Astrocyte (in vitro differentiated cells and primary cell): ENCODE data around the gene AGBL4. TPM values are rescaled to one million over a fixed set of nuclear protein-coding genes. Genes with fewer than 3 reads are reported as not detected.

Source experiments
- DNase-seq: peaks from one replicate; pipeline ENCODE4 v3.0.0-alpha.2; 2010; ENCODE audit warnings: low read depth
- FAIRE-seq: peaks from 2 replicates; lab custom pipeline; 2011; peaks lifted over from hg19 to GRCh38; lab: Jason Lieb, UNC
- H2AFZ ChIP-seq: 2 replicates; pipeline ENCODE4 v1.6.0; 2012; ENCODE audit warnings: low read depth, low read length, inconsistent platforms
- H3K27ac ChIP-seq: 2 replicates; pipeline ENCODE4 v1.5.1; 2011; ENCODE audit warnings: low read depth, low read length, inconsistent platforms
- H3K27me3 ChIP-seq: 2 replicates; pipeline ENCODE4 v1.6.0; 2011; ENCODE audit warnings: low read length, inconsistent platforms; ENCODE audit not compliant: insufficient read depth
- H3K36me3 ChIP-seq: 2 replicates; pipeline ENCODE4 v1.5.1; 2011; ENCODE audit warnings: low read length, inconsistent platforms; ENCODE audit not compliant: insufficient read depth
- H3K4me1 ChIP-seq: 2 replicates; pipeline ENCODE4 v1.5.1; 2011; ENCODE audit warnings: low read length, inconsistent platforms; ENCODE audit not compliant: insufficient read depth
- H3K4me2 ChIP-seq: 2 replicates; pipeline ENCODE4 v1.6.0; 2012; ENCODE audit warnings: low read length, inconsistent platforms
- H3K4me3 ChIP-seq: 2 replicates; pipeline ENCODE4 v1.5.1; 2011; ENCODE audit warnings: low read depth, mild to moderate bottlenecking, low read length, inconsistent platforms; ENCODE audit not compliant: insufficient read depth
- H3K79me2 ChIP-seq: 2 replicates; pipeline ENCODE4 v1.6.0; 2012; ENCODE audit warnings: mild to moderate bottlenecking, low read length, inconsistent platforms; ENCODE audit not compliant: insufficient read depth
- H3K9ac ChIP-seq: 2 replicates; pipeline ENCODE4 v1.6.0; 2012; ENCODE audit warnings: mild to moderate bottlenecking, low read length, inconsistent platforms
- H3K9me3 ChIP-seq: 2 replicates; pipeline ENCODE4 v1.5.1; 2012; ENCODE audit warnings: low read depth, mild to moderate bottlenecking, low read length, inconsistent platforms; ENCODE audit not compliant: insufficient read depth
- H4K20me1 ChIP-seq: 2 replicates; pipeline ENCODE4 v1.6.0; 2012; ENCODE audit warnings: low read length, inconsistent platforms; ENCODE audit not compliant: insufficient read depth
- H3K27ac Mint-ChIP-seq: one replicate; pipeline ENCODE4 v1.8.0; 2021; ENCODE audit warnings: mild to moderate bottlenecking, mixed read lengths; ENCODE audit not compliant: unreplicated experiment
- H3K27me3 Mint-ChIP-seq: one replicate; pipeline ENCODE4 v1.8.0; 2021; ENCODE audit warnings: low read depth, mixed read lengths; ENCODE audit not compliant: unreplicated experiment
- H3K36me3 Mint-ChIP-seq: one replicate; pipeline ENCODE4 v1.8.0; 2021; ENCODE audit warnings: low read depth, mixed read lengths; ENCODE audit not compliant: unreplicated experiment
- H3K4me1 Mint-ChIP-seq: one replicate; pipeline ENCODE4 v1.8.0; 2021; ENCODE audit warnings: low read depth, mixed read lengths; ENCODE audit not compliant: unreplicated experiment
- H3K4me3 Mint-ChIP-seq: one replicate; pipeline ENCODE4 v1.8.0; 2021; ENCODE audit warnings: mild to moderate bottlenecking, moderate library complexity, mixed read lengths; ENCODE audit not compliant: unreplicated experiment
- H3K9me3 Mint-ChIP-seq: one replicate; pipeline ENCODE4 v1.8.0; 2021; ENCODE audit warnings: mild to moderate bottlenecking, mixed read lengths; ENCODE audit not compliant: unreplicated experiment
- EZH2 ChIP-seq: IDR thresholded peaks from 2 replicates; pipeline ENCODE4 v1.6.1; 2012; ENCODE audit warnings: mild to moderate bottlenecking, low read length, inconsistent platforms; ENCODE audit not compliant: insufficient read depth
- total RNA-seq: library from RNA; stranded (reverse); gene quantifications from 2 replicates; pipeline ENCODE4 v1.2.1, GENCODE V29; 2021
- TF ChIP-seq, protein P1 (sequence below): IDR thresholded peaks from 2 replicates; pipeline ENCODE4 v1.5.1; 2011; ENCODE audit warnings: low read depth, mild to moderate bottlenecking, inconsistent platforms, low read length, moderate library complexity; ENCODE audit not compliant: insufficient read depth

The AGBL4 gene
- total RNA-seq, 1 donor from 2014 or later, result not detected

DNA sequence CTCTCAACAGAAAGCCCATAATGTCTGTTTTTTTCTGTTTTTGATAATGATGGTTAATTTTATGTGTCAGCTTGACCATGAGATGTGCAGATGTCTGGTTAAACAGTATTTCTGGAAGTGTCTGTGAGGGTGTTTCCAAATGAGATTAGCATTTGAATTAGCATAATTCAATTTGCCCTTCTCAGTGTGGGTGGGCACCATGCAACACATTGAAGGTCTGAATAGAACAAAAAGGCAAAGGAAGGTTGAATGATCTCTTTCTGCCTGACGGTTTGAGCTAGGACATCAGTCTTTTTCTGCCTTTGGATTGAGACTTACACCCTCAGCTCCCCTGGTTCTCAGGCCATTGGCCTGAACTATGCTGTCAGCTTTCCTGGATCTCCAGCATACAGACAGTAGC is 1516.9 kb downstream of the AGBL4 start:
- Histone ChIP-seq H3K4me1 (no peaks in the 10 kb centered on the region), H3K9me3 (no peaks in the 10 kb centered on the region), H3K4me3 (no peak overlapping the region), H3K79me2 (no peaks in the 10 kb centered on the region), H3K9ac (no peak overlapping the region), H2AFZ (no peak overlapping the region), H3K27me3 (no peaks in the 10 kb centered on the region), H3K27ac (no peak overlapping the region), H3K4me2 (no peak overlapping the region), H3K36me3 (no peaks in the 10 kb centered on the region), H4K20me1 (no peaks in the 10 kb centered on the region)
- H3K9me3 Mint-ChIP-seq, result no peaks in the 10 kb centered on the region
- TF ChIP-seq, protein P1, sequence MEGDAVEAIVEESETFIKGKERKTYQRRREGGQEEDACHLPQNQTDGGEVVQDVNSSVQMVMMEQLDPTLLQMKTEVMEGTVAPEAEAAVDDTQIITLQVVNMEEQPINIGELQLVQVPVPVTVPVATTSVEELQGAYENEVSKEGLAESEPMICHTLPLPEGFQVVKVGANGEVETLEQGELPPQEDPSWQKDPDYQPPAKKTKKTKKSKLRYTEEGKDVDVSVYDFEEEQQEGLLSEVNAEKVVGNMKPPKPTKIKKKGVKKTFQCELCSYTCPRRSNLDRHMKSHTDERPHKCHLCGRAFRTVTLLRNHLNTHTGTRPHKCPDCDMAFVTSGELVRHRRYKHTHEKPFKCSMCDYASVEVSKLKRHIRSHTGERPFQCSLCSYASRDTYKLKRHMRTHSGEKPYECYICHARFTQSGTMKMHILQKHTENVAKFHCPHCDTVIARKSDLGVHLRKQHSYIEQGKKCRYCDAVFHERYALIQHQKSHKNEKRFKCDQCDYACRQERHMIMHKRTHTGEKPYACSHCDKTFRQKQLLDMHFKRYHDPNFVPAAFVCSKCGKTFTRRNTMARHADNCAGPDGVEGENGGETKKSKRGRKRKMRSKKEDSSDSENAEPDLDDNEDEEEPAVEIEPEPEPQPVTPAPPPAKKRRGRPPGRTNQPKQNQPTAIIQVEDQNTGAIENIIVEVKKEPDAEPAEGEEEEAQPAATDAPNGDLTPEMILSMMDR, result no peak
- TF ChIP-seq EZH2, result no peak
- no peaks in the 10 kb centered on the region for H3K36me3 Mint-ChIP-seq
- FAIRE-seq, result no peak
- no peak for DNase-seq
- H3K27me3 Mint-ChIP-seq, result peaks cover 3% of the 10 kb centered on the region
- no peak overlapping the region for H3K27ac Mint-ChIP-seq
- no peak overlapping the region for H3K4me3 Mint-ChIP-seq
- peaks cover 2% of the 10 kb centered on the region for H3K4me1 Mint-ChIP-seq

DNA sequence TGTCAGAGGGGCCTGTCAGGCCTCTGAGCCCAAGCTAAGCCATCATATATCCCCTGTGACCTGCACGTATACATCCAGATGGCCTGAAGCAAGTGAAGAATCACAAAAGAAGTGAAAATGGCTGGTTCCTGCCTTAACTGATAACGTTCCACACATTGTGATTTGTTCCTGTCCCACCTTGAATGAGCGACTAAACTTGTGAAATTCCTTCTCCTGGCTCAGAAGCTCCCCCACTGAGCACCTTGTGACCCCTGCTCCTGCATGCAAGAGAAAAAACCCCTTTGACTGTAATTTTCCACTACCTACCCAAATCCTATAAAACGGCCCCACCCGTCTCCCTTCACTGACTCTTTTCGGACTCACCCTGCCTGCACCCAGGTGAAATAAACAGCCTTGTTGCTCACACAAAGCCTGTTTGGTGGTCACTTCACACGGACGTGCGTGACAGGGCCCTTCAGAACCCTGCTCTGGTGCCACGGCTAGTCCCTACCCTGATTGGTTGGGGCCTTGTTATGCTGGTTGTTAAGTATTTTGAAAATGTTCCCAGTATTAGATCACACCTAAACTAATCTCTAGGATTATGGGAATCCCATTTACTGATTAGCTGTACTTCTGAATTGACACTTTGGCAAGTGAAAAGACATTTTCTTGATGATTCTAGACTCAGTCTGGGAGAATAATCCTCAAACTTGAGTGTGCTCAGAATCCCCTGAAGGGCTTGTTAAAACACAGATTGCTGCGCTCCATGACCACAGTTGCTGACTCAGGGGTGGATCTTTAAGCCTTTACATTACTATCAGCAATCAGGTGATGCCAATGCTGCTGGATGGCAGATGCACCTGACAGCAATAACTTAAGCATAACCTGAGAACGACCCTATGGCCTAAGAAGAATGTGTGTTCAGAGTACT is 1523.0 kb downstream of the AGBL4 start:
- Histone ChIP-seq H3K4me3 (no peak overlapping the region), H3K27ac (no peak overlapping the region), H3K36me3 (no peaks in the 10 kb centered on the region), H3K79me2 (no peaks in the 10 kb centered on the region), H2AFZ (no peak overlapping the region), H3K9ac (no peak overlapping the region), H4K20me1 (no peaks in the 10 kb centered on the region), H3K4me2 (no peak overlapping the region), H3K4me1 (no peaks in the 10 kb centered on the region), H3K27me3 (no peaks in the 10 kb centered on the region), H3K9me3 (no peaks in the 10 kb centered on the region)
- Mint-ChIP-seq H3K4me3 (no peak overlapping the region), H3K9me3 (no peaks in the 10 kb centered on the region), H3K27ac (no peak overlapping the region), H3K4me1 (peaks cover 8% of the 10 kb centered on the region), H3K36me3 (no peaks in the 10 kb centered on the region), H3K27me3 (peaks cover 2% of the 10 kb centered on the region)
- DNase-seq (no peak), FAIRE-seq (no peak)
- TF ChIP-seq, protein P1, result no peak
- no peak for TF ChIP-seq EZH2
